ENCODE measurements around the gene ATP8B3.

ATP8B3 gene

GRCh38 chr19:1766800-1767352 is 45.2 kb downstream of the ATP8B3 start:
- Histone ChIP-seq H3K4me2 (ENCODE audit: insufficient read depth, low read length) (peak overlapping the region; percentile 46), H3K27me3 (ENCODE audit: insufficient read depth, low read length, poor library complexity) (no peaks in the 10 kb centered on the region), H3K9ac (ENCODE audit: low read depth, low read length) (no peak overlapping the region)

DNA sequence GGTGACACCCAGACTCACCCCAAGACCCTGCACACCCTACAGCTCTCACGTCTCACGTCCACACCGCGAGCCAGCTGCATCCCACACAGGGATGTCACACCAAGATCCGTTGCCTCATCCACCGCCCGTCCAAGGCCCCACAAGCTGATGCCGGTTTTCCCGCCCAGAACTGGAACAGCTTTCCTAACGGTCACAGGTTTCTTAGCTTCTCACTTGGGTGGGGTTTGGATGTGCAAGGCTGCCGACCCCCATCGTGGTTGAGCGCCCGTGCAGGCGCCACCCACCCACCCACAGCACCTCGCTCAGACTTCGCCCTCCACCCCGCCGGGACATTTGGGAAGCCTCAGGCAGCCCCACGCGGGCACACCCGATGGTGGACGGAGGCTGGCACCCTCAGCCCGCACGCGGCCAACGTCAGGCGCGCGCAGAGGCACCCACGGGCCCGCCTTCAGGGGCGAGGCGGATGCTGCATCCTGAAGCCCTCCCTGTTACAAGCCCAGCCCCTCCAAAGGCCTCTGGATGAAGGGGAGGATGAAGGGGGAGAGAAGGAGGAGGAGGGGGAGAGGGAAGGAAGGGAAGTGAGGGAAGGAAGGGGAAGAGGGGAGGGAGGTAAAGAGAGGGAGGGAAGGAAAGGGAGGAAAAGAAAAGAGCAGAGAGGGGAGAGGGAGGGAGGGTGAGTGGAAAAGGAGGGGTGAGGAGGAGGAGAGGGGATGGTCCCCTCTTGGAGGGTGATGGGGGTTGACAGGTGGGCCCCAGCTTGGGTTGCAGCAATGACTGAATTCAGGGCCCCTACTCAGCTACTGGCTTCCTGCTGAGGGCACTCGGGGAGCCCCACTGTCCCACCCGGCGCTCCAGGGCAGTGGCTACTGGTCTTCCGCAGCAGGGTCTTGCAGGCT is 45.9 kb downstream of the ATP8B3 start:
- Histone ChIP-seq H4K20me1 (ENCODE audit: insufficient read depth, low read length) (no peaks in the 10 kb centered on the region), H3K27me3 (ENCODE audit: insufficient read depth, low read length, poor library complexity) (peaks cover 5% of the 10 kb centered on the region), H3K9ac (ENCODE audit: low read depth, low read length) (no peak overlapping the region), H3K4me1 (ENCODE audit: insufficient read depth, low read length) (peaks cover 16% of the 10 kb centered on the region), H3K4me2 (ENCODE audit: insufficient read depth, low read length) (no peak overlapping the region), H3K79me2 (ENCODE audit: insufficient read depth, low read length) (no peaks in the 10 kb centered on the region), H3K4me3 (ENCODE audit: low read depth in 1 of 2, low read length in 2 of 2) (no peak overlapping the region), H3K27ac (ENCODE audit: low read length) (no peak overlapping the region), H3K9me3 (ENCODE audit: insufficient read depth, low read length, severe bottlenecking) (peaks cover 5% of the 10 kb centered on the region), H3K36me3 (ENCODE audit: insufficient read depth, low read length) (no peaks in the 10 kb centered on the region), H2AFZ (ENCODE audit: low read depth, low read length) (no peak overlapping the region)
- TF ChIP-seq EZH2 (IDR thresholded peaks at IDR 0.05; ENCODE audit: borderline replicate concordance, low read depth, low read length, severe bottlenecking) = no peak
- DNase-seq (no peak), ATAC-seq (ENCODE audit: insufficient read depth, low read depth) (no peak)

More at GRCh38 chr19:1766800-1767352, 45.2 kb downstream of the ATP8B3 start:
- H4K20me1 ChIP-seq (ENCODE audit: insufficient read depth, low read length) = no peaks in the 10 kb centered on the region
- TF ChIP-seq EZH2 (IDR thresholded peaks at IDR 0.05; ENCODE audit: borderline replicate concordance, low read depth, low read length, severe bottlenecking) = no peak
- no peak for TF ChIP-seq CTCF (IDR thresholded peaks at IDR 0.05; ENCODE audit: borderline replicate concordance, extremely low read depth, low read length, poor library complexity, severe bottlenecking)
- H3K36me3 ChIP-seq (ENCODE audit: insufficient read depth, low read length) = no peaks in the 10 kb centered on the region
- H3K4me3 ChIP-seq (ENCODE audit: low read depth in 1 of 2, low read length in 2 of 2) = peak overlapping the region in 1 of 2 experiments; percentile 8; a peak in 1 of 4 replicates
- H3K4me1 ChIP-seq (ENCODE audit: insufficient read depth, low read length) = peaks cover 16% of the 10 kb centered on the region
- DNase-seq (peak; percentile 15), ATAC-seq (ENCODE audit: insufficient read depth, low read depth) (peak; percentile 11; the same call in 1 of the 3 replicates)
- peak overlapping the region; percentile 38 for H2AFZ ChIP-seq (ENCODE audit: low read depth, low read length)
- H3K79me2 ChIP-seq (ENCODE audit: insufficient read depth, low read length) = no peaks in the 10 kb centered on the region
- peak overlapping the region; percentile 26; the same call in 1 of the 2 replicates for H3K27ac ChIP-seq (ENCODE audit: low read length)
- H3K9me3 ChIP-seq (ENCODE audit: insufficient read depth, low read length, severe bottlenecking) = peaks cover 11% of the 10 kb centered on the region

DNA sequence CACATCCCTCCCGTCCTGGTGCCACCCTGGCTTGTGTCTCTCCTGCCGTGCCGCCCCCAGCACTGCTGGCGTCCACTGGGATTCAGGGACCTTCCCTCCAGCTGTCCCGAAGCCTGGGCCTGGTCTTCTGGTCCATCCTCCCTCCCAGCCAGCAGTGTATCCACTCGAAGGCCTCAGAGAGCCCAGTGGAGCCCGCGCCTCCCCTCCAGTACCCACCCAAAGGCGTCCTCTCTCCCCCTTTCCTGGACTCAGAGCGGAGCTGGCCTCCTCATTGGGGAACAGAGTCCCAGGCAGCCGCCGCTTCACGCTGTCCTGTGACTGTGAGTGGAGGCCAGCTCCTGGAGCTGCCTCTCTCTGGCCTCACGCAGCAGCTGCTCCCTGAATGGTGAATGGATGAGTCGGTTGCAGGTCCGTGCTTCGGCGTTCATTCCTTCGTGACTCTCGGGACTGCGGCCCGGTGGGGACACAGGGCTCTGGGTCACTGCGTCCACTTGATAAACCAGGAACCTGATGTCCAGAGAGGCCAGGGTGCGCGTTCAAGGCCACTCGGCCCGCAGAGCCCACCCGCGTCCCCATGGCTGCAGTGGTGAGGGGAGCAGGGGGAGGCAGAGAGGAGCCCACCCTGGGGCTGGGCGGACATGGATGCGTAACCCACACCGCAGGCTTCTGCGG is 46.7 kb downstream of the ATP8B3 start:
- Histone ChIP-seq H3K79me2 (ENCODE audit: insufficient read depth, low read length) (no peaks in the 10 kb centered on the region), H3K4me2 (ENCODE audit: insufficient read depth, low read length) (no peak overlapping the region), H3K27ac (ENCODE audit: low read length) (no peak overlapping the region), H4K20me1 (ENCODE audit: insufficient read depth, low read length) (no peaks in the 10 kb centered on the region), H3K27me3 (ENCODE audit: insufficient read depth, low read length, poor library complexity) (peaks cover 5% of the 10 kb centered on the region), H3K4me1 (ENCODE audit: insufficient read depth, low read length) (peaks cover 16% of the 10 kb centered on the region), H3K9me3 (ENCODE audit: insufficient read depth, low read length, severe bottlenecking) (no peaks in the 10 kb centered on the region), H2AFZ (ENCODE audit: low read depth, low read length) (no peak overlapping the region), H3K36me3 (ENCODE audit: insufficient read depth, low read length) (no peaks in the 10 kb centered on the region), H3K9ac (ENCODE audit: low read depth, low read length) (no peak overlapping the region), H3K4me3 (ENCODE audit: low read depth in 1 of 2, low read length in 2 of 2) (no peak overlapping the region)
- TF ChIP-seq EZH2 (IDR thresholded peaks at IDR 0.05; ENCODE audit: borderline replicate concordance, low read depth, low read length, severe bottlenecking) = no peak
- no peak for TF ChIP-seq CTCF (IDR thresholded peaks at IDR 0.05; ENCODE audit: borderline replicate concordance, extremely low read depth, low read length, poor library complexity, severe bottlenecking)
- ATAC-seq (ENCODE audit: insufficient read depth, low read depth) = no peak
- DNase-seq = no peak

Measured in DND-41 (cell line).